SIG-M5 treated with dmso at 0.1 percent for 504 hours (cell line): ENCODE data around the gene PAPPA.

Source experiments
- DNase-seq: peaks from one replicate; lab custom pipeline; 2025; ENCODE audit not compliant: unreplicated experiment; lab: John Stamatoyannopoulos, UW

Gene PAPPA

GRCh38 chr9:116336133-116336862 lies 182.7 kb downstream of the PAPPA start:
- peak; percentile 1 for DNase-seq

GRCh38 chr9:116337015-116337414 lies 183.4 kb downstream of the PAPPA start:
- no peak for DNase-seq

GRCh38 chr9:116340270-116340669 lies 186.7 kb downstream of the PAPPA start:
- no peak for DNase-seq

- DNase-seq = no peak
Measured at GRCh38 chr9:116342061-116342460, 188.5 kb downstream of the PAPPA start.

DNA sequence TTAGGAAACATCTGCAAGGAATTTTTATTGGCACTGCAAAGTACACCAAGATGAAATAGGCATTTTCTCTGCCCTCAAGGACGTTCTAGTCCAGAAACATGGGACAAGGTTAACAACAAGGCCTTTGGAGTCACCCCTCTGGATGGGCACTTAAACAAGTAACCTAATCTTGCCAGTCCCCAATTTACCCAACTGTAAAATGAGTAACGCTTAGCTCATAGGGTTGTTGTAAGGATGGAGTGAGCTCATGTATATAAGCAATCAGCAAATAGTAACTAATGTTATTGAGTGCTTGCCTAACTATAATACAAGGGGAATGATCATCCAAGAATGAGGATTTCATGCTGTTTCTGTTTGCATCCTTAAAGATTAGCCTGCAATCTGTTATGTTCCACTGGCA lies 189.3 kb downstream of the PAPPA start:
- DNase-seq = no peak

- no peak for DNase-seq
Measured at GRCh38 chr9:116344416-116344815, 190.8 kb downstream of the PAPPA start.

GRCh38 chr9:116345393-116345792 lies 191.8 kb downstream of the PAPPA start:
- no peak for DNase-seq

- DNase-seq = no peak
Measured at GRCh38 chr9:116345817-116346216, 192.2 kb downstream of the PAPPA start.

DNA sequence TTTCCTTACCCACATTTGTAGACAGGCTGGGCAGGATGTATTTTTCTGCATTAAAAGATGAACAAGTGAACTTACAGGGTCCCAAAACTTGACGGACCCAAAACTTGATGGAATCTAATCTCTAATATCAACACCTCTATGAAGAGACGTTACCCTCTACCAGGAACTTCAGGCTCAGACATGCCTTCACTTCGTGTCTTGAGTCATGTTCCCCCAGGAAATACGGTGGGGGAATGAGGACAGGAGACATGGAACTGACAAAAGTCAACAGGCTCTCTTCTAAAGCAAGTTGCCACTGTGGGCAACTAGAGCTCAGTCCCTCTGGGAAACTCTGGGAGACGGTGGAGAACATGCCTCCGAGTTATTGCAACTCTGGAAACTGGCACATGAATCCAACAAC lies 196.1 kb downstream of the PAPPA start:
- no peak for DNase-seq

DNA sequence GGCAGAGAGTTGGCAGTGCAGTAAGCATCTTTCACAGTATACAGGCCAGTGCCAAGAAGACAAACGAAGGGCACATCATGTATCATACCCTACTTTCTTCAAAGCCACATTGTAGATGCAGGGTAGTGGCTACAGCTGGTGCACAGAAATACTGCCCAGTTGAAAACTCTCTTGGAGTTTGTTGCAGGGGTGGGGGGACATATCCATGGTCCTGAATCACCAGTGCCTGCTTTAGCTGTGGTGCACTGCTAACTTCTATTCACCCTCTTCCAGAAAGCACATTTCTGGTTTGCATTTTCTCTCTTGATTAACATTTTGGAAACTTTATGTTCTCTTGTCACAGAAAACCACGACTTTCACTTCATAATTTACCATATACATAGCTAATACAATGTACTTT lies 196.6 kb downstream of the PAPPA start:
- DNase-seq = no peak

DNA sequence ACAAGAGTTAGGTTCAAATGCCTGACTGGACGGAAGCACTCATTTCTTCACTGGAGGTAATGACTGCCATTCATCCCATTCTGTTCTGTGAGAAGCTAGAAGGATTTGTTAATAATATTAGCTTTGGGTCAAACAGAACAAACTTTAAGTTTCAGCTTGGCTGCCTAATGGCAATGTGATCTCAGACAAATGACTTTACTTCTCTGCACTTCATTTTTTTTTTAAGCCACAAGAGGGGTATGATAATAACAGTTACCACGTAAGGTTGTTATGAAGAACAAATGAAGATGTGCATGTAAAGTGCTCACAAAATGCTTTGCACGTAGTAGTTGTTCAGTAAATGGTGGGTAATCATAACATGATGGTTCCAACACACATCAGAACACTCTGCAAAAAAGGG lies 199.4 kb downstream of the PAPPA start:
- DNase-seq = no peak

GRCh38 chr9:116355153-116355921 lies 201.7 kb downstream of the PAPPA start:
- DNase-seq = no peak

DNA sequence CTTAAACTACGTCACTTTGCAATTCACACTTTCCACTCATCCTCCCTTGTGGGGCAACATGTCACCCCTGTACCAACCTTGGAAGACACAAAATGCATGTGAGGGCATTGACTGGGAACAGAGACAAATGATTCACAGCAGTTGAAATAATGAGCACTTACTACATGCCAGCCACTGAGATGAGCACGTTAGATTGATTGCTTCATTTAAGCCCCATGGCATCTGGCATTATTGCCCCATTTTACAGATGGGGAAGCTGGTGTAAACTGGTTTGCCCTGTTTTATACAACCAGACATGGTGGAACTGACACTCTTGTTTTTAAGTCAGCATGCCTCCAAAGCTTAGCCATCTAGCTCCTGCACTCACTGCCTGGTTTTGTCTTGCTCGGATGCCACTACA lies 204.7 kb downstream of the PAPPA start:
- DNase-seq = no peak

GRCh38 chr9:116360016-116360415 lies 206.4 kb downstream of the PAPPA start:
- DNase-seq = no peak

DNA sequence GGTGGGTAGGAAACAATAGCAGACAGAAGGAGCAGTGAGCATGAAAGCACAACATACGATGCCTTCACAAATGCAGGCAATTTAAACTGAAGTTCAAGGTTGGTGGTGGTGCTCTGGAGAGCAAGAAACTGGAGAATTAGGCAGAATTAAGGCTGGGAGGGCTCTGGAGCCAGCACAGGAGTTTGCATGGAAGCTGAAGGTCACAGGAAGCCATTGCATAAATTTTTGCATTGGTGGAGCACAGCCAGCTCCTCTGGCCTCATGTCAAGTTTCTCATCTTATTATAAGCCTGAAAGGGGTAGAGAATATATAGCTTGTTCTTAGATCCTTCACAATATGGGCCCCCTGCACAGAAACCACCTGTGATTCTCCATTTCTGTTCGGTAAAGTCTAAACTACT lies 207.4 kb downstream of the PAPPA start:
- DNase-seq = no peak

DNA sequence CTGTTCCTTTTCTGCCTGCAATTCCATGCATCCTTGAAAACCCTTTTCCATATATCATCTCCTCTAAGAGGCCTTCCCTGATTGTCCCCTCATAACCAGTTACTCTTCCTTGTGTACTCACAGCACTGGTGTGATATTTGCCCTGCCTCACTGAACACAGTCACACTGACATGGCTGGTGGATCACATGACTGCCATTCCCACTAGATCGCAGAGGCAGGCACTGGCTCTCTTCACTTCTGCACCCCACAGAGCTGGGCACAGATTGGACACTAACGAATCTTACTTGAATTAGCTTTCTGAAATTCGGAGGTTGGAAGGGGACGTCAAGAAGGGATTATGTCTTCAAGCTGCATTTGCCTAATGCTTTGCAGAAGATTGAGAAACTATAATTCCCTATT lies 208.0 kb downstream of the PAPPA start:
- DNase-seq = no peak

- no peak for DNase-seq
Measured at GRCh38 chr9:116362493-116362892, 208.9 kb downstream of the PAPPA start.

DNA sequence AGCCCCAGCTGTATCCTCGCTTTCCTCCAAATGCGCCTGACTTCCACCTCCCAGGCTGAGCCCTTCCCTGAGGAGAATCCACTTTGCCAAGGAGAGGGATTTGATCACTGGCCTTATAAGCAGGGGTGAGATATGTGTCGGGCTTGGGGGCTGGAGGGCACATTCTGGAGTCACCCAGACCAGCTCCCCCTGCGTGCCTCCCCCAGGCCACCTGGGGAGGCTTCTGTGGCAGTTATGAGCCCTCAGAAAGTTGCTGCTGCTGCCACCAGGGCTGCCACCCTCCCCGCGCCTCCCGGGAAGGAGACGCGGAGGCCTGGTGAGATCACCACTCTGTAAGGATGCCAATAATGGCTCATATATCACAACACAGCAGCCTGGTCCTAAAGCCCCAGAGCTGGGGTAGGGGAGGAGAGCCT lies 211.5 kb downstream of the PAPPA start:
- no peak for DNase-seq

DNA sequence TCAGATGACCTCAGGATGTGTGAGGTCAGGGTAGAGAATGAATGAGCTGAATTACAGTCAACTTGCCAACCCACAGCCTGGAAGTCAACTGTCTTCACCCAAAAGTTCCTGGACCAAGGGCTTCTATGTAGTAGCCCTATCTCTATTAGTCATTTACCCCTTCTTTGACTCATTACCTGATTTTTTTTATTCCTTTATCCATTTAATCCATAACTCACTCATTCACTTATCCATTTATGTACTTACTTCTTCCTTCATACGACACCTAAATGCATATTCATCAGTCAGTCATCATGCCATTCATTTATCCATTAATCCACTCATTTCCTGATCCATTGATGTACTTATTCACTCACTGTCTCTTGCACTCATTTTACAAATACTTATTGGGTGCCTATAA lies 212.7 kb downstream of the PAPPA start:
- DNase-seq = no peak

GRCh38 chr9:116368680-116369079 lies 215.1 kb downstream of the PAPPA start:
- no peak for DNase-seq

- no peak for DNase-seq
Measured at GRCh38 chr9:116369706-116370105, 216.1 kb downstream of the PAPPA start.

DNA sequence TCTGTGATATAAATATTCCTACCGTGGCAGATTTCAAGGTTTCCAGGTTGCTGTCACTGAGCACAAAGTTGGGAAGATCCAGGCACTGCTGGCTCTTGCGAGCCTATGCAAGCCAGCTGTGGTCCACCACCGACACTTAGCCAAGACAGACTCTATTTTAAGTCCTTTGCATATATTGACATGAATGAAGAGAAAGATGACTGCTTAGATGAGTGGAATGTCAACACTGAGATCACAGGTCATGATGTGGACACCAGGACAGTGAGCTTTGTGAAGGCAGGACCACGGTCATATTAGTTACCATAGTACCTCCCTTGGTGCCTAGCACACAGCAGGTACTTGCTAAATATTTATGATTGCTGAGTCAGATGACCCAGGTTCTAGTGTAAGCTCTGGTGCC lies 217.0 kb downstream of the PAPPA start:
- DNase-seq = no peak
